NCI-H1436 (cell line): ENCODE data around the gene DHRS7B.

Experiments
- DNase-seq: peaks from one replicate; lab custom pipeline; 2025; lab: John Stamatoyannopoulos, UW

Gene DHRS7B

DNA sequence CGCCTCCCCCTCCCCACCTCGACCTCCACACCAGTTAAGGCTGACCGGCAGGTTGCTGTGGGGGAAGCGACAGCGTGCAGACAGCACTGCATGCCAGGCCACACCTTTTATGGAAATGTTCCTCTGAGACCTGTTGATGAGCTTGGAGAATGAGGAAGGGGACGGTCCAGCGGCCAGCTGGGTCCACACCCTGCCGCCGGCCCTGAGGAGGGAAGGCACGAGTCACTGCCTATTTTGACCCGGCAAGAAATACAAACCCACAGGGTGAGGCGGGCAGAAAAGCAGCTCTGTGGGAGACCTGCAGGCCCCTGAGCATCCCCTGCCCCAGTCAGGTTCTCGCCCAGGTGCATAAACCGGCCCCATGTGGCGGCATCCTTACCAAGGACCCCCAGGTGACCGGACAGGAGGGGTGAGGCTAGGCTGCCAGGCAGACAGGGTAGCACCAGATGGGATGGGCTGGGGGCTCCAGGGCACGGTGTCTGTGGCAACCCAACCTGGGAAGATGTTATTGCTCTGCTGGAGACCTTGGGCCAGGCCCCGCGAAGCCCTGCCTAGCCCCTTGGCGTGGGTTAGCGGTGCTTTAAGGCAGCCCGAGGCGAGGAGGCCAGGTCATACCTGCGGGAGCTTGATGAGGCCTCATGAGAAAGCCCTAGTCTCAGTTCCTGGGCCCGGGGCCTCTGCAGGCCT lies 113.7 kb downstream of the DHRS7B start:
- no peak for DNase-seq
